LNCAP (cell line): Measurements from ENCODE around the gene RNF144A.

Experiments
- CTCF ChIP-seq: fragments of 450-650 bp; IDR thresholded peaks from 2 replicates; pipeline ENCODE4 v1.5.1; 2017; ENCODE audit warnings: mild to moderate bottlenecking

The RNF144A gene

GRCh38 chr2:7068457-7068856 lies 151.2 kb downstream of the RNF144A start:
- no peak for TF ChIP-seq CTCF

GRCh38 chr2:7070483-7070882 lies 153.3 kb downstream of the RNF144A start:
- no peak for TF ChIP-seq CTCF

GRCh38 chr2:7071154-7071553 lies 153.9 kb downstream of the RNF144A start:
- TF ChIP-seq CTCF = no peak

GRCh38 chr2:7071916-7072556 lies 154.8 kb downstream of the RNF144A start:
- no peak for TF ChIP-seq CTCF

- TF ChIP-seq CTCF = no peak
Measured at GRCh38 chr2:7073901-7074300, 156.7 kb downstream of the RNF144A start.

GRCh38 chr2:7075834-7076233 lies 158.6 kb downstream of the RNF144A start:
- TF ChIP-seq CTCF = no peak

- no peak for TF ChIP-seq CTCF
Measured at GRCh38 chr2:7077660-7078267, 160.6 kb downstream of the RNF144A start.
